Gastroesophageal sphincter (tissue), 3 donors: ENCODE data around the gene SORCS1.

ENCODE experiments used
- CTCF ChIP-seq, 4 experiments: fragments of 200-600 bp in 2 of 4; fragments of 450-650 bp in 2 of 4; sonication (generic) in 1 of 4; IDR thresholded peaks; one replicate each; pipeline ENCODE4 v1.5.1; 2017 to 2019; ENCODE audit warnings: antibody characterized with exemption in 4 of 4, mild to moderate bottlenecking in 2 of 4, moderate library complexity in 2 of 4
- POLR2A ChIP-seq, 2 donors: fragments of 450-650 bp; IDR thresholded peaks; one replicate each; pipeline ENCODE4 v1.6.1; 2017; ENCODE audit warnings: antibody characterized with exemption in 2 of 2, mild to moderate bottlenecking in 2 of 2, moderate library complexity in 1 of 2
- POLR2AphosphoS5 ChIP-seq: sonication (generic); formaldehyde crosslinking; IDR thresholded peaks from one replicate; pipeline ENCODE4 v1.6.1; 2017; ENCODE audit warnings: antibody characterized with exemption

- TF ChIP-seq POLR2AphosphoS5 (no peak), CTCF (IDR thresholded peaks at IDR 0.05) (no peak), POLR2A (IDR thresholded peaks at IDR 0.05) (no peak)
These were observed 538.8 kb downstream of the SORCS1 start for GRCh38 chr10:106625751-106626150.
